ENCODE results near the gene PIM3. TPM values are rescaled to one million over a fixed set of nuclear protein-coding genes. Genes with fewer than 3 reads are reported as not detected.

The PIM3 gene
- 41.7 and 48.7 TPM in 2 replicates for total RNA-seq (2014; rRNA removed; shearing (Covaris generic))

DNA sequence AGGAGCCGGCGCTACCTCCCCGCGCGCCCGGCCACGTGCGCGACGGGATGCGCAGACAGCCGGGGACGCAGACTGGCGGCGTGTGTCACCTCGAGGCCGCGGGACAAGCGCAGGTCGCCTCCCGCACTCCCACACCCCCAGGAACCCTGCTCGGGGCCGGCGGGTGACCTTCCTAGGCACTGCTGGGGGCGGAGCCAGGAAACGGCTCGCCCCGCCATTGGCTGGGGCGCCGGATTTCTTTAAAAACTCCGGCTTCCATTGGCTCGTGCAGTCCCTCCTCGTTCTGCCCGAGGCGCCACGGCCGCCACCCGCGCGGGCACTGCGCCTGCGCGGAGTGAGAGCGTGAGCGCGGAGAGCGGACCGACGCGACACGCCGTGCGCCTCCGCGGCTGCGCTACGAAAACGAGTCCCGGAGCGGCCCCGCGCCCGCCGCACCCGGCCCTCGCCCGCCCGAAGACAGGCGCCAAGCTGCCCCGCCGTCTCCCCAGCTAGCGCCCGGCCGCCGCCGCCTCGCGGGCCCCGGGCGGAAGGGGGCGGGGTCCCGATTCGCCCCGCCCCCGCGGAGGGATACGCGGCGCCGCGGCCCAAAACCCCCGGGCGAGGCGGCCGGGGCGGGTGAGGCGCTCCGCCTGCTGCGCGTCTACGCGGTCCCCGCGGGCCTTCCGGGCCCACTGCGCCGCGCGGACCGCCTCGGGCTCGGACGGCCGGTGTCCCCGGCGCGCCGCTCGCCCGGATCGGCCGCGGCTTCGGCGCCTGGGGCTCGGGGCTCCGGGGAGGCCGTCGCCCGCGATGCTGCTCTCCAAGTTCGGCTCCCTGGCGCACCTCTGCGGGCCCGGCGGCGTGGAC is at the start of gene PIM3:
PIM3 (plus strand) TSS at position 614 of the 846 bp plus-strand sequence; CDS start at position 790, 176 bp downstream.
- peak; percentile 79 for DNase-seq (ENCODE audit: low spot score)

DNA sequence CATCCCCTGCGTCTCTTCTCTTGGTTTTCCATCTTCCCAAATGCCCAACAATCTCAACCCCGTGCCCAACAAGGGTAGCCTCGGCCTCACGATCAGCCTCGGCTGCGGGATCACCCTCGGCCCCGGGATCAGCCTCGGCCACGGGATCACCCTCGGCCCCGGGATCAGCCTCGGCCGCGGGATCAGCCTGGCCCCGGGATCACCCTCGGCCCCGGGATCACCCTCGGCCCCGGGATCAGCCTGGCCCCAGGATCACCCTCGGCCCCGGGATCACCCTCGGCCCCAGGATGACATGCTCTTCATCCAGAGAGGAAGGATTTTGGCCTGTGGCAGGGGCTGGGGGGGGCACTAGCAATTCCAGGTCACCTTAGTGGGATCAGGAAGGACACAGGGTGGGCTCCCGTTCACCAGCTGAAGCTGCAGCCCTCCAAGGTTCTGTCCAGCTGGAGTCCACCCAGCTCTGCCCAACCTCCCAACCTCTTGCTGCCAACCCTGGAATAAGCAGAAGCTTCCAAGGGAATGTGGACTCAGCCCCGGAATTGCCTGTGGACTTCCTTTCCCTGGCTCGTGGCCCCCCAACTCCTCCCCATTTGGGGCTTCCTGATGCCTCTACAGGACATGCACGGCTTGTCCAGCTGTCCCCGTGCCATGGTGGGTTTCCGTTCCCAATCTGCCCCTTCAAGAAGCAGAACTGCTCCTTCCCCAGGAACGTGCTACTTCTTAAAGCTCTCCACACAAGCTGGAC is 48.5 kb upstream of the PIM3 start:
- DNase-seq (ENCODE audit: low spot score): no peak

- DNase-seq (ENCODE audit: low spot score): no peak
Measured at GRCh38 chr22:49913026-49913425, 47.5 kb upstream of the PIM3 start.

DNA sequence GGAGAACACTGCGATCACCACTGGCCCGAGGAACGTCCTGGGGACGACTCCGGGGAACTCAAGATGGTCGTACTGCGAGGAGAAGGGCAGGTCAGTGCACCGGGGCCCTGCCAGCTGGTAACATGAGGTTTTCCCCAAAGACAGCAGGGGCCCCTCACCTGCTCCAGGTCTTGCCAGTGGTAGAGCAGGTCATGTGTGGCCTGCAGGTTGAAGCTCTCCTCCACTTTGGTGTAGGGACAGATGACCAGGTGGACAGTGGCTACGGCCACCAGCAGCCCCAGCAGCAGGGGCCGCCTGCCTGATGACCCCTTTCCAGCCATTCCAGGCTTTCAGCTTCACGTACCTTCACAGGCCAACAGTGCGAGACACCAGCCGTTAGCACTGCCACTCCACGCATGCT is 47.1 kb upstream of the PIM3 start:
- no peak for DNase-seq (ENCODE audit: low spot score)

DNA sequence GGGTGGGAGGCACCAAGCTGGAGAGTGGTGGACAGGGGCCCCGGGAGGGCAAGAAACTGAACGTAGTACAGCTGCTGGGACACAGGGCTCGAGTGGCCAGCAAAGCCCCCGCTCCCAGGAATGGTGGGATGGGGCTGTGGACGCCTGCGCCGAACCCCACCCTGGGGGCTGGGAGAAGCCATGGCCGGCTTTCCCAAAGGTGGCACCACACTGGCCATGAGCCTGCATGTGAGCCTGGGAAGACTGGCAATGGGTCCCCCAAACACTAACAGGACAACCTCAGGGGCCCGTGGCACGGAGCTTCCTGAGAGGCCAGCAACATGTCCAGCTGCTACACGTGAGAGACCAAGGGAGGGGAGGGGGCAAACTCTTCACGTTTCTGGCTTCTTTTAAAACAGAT is 46.3 kb upstream of the PIM3 start:
- DNase-seq (ENCODE audit: low spot score): no peak

DNA sequence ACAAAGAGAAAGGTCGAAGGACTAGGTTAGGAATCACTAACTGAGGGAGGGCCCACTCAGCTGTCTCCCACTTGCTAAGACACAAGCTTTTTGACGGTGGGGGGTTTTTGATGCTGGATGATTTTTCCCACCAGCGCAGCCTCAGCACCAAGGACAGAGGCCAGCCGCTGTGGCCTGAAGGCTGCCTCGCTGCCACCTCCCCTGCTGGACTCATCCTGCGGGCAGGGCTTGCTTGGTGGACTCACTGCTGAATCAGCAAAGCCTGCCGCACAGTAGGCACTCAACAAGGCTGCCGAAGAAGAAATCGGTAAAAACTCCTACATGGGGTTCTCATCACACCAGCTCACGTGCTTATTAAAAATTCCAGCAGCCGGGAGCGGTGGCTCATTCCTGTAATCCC is 45.0 kb upstream of the PIM3 start:
- no peak for DNase-seq (ENCODE audit: low spot score)

DNA sequence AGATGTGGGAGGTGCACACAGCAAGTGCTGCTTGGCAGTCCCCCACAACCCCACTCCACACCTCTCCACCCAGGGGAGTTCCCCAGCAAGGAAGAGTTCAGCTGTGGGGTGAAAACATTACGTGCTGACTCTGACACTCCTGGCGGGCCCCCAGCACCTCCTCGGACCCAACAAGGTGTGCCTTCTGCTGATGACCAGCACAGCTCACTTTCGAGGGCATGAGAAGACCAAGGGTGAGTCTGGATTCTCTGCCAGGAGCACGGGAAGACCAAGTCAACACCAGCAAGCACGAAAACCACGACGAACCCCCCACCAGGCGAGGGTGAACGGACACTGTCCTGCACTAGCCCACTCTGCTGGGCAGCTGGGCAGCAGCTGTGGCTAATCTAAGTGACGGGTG is 43.7 kb upstream of the PIM3 start:
- DNase-seq (ENCODE audit: low spot score): no peak

DNA sequence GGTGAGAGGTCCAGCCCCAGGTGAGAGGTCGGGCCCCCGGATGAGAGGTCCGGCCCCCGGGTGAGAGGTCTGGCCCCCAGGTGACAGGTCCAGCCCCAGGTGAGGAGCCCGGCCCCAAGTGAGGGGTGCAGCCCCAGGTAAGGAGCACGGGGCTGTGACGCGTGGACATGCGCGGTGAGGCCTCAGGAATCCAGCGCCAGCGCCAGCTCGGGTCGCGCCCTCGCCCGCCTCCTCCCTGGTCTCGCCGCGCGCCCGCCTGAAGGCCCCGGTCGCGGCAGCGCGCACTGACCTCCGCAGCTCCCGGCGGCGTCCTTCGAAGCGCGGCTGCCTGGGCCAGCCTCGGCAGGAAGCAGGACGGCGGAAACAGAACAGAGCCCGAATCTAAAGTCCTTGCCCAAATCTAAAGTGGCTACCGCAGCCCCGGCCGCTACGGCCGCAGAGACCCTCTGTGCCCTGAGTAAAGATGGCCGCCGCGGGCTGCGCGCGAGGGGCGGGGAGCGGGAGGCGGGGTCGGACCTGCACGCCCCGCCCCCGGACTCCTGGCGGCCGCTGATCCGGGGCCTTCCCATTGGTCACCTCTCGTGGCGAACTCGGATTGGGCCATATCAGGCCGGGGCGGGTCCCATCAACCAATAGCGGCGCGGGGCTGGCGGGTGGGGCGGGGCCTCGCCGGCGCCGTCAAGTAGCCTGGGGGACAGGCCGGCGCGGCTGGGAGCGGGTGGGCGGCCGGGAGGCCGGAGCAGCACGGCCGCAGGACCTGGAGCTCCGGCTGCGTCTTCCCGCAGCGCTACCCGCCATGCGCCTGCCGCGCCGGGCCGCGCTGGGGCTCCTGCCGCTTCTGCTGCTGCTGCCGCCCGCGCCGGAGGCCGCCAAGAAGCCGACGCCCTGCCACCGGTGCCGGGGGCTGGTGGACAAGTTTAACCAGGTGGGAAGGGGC is 42.3 kb upstream of the PIM3 start, which contains the start of the genes ALG12 and CRELD2:
ALG12 (minus strand) TSS at position 465 of the 937 bp plus-strand sequence. CDS start 4,673 bp downstream, outside the sequence.
CRELD2 (plus strand) TSS at position 661 of the 937 bp plus-strand sequence; CDS start at position 797, 136 bp downstream.
- peak; percentile 78 for DNase-seq (ENCODE audit: low spot score)

DNA sequence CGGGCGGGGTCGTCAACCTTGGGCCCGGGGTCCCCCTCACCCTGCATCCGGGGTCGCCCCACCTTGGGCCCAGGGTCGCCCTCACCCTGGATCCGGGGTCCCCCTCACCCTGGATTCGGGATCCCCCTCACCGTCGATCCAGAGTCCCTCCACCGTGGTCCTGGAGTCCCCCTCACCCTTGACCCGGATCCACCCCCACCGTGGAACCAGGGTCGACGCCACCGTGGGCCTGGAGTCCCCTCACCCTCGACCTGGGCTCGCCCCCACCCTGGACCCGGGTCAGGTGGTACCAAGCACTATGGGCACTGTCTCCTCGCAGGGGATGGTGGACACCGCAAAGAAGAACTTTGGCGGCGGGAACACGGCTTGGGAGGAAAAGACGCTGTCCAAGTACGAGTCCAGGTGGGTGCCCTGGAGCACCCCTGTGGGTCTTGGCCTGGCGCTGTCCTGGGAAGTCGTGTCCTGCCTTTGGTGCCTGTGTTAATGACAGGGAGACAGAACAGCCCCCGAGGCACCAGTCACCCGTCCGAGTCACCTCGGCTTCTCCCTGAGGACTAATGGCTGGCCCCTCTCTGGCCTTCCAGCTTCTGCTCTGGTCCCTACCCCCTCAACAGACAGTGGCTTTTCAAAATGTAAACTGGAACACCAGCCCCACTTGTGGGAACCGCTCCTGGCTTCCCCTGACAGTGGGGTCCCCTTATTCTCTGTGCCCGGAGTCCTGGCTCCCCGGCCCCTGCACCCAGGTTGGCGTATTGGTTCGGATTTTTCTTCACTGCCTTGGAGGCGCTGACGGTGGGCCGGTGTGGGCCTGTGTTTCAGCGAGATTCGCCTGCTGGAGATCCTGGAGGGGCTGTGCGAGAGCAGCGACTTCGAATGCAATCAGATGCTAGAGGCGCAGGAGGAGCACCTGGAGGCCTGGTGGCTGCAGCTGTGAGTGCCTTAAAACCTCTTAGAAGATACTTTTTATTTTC is 41.4 kb upstream of the PIM3 start:
- DNase-seq (ENCODE audit: low spot score): no peak

DNA sequence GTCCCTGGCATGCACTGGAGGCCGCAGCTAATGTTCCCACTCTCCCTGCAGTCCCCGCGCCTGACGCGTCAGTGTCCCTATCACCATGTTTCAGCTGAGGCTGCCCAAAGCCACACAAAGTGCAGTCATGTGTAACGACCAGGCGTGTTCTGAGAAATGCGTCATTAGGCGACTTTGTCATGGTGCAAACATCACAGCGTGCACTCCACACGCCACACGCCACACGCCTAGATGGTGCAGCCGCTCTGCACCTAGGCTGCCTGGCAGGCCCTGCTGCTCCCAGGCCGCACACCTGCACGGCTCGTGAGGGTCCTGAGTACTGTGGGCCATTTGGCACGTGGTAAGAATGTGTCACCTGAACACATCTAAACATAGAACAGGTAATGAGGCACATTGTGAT is 39.7 kb upstream of the PIM3 start:
- DNase-seq (ENCODE audit: low spot score): no peak

DNA sequence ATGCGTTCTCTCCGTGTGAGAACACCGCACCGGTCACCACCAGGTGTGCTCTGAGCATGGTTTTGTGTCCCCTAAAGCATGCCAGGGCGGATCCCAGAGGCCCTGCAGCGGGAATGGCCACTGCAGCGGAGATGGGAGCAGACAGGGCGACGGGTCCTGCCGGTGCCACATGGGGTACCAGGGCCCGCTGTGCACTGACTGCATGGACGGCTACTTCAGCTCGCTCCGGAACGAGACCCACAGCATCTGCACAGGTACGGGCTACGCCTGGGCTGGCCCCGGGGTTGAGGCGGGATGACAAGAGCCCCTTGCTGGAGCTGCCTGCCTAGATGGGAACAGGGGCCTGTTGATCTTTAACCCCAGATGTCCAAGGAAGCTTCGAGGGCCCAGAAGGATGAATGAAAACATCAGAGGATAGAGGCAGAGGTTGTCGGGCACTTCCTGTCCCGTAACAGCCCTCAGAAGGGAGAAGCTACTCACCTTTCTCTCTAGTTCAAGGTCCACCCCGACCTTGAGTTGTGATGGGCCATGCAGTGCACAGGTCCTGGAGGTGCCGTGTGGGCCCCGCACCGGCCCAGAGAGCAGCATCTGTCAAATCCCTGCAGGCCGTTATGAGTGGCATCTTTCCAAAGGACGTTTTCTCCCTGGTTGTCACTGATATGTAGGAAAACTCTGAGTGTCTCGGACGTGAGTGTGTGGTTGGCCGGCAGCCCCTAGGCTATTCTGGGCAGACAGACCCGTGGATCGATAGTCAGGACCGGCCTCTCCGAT is 38.9 kb upstream of the PIM3 start:
- DNase-seq (ENCODE audit: low spot score): no peak

DNA sequence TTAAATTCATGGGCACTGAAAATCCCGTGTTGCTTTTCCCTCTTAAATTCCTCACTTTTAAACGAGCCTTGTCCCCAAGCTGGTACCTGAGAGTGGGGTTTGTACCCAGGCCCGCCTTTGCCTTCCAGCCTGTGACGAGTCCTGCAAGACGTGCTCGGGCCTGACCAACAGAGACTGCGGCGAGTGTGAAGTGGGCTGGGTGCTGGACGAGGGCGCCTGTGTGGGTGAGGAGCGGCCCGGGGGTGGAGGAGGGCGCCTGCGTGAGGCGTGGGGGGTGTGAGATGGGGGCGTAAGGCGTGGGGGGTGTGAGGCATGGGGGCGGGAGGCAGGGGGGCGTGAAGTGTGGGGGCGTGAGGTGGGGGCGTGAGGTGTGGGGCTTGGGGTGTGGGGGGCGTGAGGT is 38.1 kb upstream of the PIM3 start:
- no peak for DNase-seq (ENCODE audit: low spot score)

DNA sequence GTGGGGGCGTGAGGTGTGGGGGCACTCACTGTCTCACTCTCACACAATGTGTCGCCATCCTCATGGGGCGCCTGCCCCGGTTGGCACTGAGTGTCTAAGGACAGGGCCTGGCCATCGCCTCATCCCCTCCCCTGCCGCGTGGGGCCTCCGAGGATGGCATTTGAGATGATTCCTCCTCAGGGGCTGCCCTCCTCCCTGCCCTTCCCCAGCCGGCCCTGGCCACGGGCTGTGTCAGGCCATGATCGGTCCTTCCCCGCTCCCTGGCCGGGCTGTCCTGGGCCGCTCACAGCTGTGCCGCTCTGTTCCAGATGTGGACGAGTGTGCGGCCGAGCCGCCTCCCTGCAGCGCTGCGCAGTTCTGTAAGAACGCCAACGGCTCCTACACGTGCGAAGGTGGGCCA is 37.6 kb upstream of the PIM3 start:
- no peak for DNase-seq (ENCODE audit: low spot score)

DNA sequence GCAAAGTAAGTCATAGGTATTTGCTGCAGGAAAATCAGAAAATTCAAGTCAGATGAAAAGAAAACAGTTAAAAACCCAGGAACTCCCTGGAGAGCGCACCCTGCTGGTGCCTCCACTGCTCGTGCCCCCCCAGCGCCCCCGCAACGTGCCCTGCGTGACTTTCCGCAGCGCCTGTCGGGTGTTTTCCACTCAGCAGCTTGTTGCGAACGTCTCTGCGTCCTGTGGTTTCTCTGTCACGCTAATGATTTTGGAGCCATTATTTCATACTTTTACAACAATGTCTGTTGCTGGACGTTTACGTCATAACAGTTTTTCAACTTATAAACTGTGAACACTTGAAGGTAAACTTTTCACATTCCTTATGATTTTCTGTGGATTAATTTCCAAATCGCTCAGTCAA is 37.1 kb upstream of the PIM3 start:
- no peak for DNase-seq (ENCODE audit: low spot score)

- no peak for DNase-seq (ENCODE audit: low spot score)
Measured at GRCh38 chr22:49924113-49924833, 36.3 kb upstream of the PIM3 start.

DNA sequence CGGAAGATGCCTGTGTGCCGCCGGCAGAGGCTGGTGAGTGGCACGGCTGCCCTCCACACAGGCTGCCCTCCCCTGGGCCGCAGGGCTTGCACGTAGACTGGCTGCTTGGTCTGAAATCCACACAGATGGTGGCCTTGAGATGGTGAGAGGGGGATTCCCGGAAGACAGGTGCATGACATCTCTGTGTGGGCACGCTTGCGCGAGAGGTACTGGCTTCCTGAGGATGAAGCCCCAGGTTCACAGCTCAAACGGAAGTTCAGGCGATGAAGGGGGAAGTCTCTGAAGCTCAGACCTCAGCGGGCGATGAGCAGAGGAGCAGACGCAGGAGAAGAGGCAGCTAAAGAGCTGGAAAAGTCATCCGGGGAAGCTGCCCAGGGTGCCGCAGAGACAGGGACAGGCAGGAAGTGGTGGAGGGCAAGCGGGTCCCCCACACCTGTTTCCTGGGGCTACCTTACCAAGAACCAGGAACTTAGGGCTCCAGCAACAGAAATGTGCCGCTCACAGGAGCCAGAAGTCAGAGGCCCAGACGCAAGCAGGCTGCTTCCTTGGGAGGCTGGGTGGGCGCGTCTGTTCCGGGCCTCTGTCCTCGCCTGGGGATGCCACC is 34.9 kb upstream of the PIM3 start:
- DNase-seq (ENCODE audit: low spot score): no peak

DNA sequence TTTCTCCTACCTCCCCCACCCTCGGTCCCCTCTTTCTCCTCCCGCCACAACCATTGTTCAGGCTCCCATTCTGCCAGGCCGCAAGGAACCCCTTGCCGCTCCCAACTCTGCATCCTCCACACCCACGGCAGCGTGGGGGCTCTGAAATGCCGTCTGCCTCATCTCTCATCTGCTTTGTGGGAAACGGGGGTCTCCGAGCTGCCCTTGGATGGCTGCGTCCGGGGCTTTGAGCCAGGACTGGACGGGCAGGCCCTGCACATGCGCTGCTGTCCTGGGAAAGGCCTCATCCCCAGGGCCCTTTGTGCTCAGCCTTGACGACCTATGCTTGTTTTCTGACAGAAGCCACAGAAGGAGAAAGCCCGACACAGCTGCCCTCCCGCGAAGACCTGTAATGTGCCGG is 33.7 kb upstream of the PIM3 start:
- no peak for DNase-seq (ENCODE audit: low spot score)

GRCh38 chr22:49927483-49928184 is 32.9 kb upstream of the PIM3 start:
- no peak for DNase-seq (ENCODE audit: low spot score)
